GM12892 (cell line): ENCODE measurements around the gene NCDN.

Experiments used
- DNase-seq: peaks from one replicate; pipeline ENCODE4 v3.0.0; 2011; ENCODE audit not compliant: insufficient read length
- FAIRE-seq: peaks from 2 replicates; lab custom pipeline; 2011; peaks lifted over from hg19 to GRCh38; lab: Jason Lieb, UNC
- POLR2A ChIP-seq: IDR thresholded peaks from 2 replicates; pipeline ENCODE4 v1.6.1; 2011; ENCODE audit warnings: low read depth, low read length, control low read depth
- POLR2AphosphoS5 ChIP-seq: IDR thresholded peaks from 2 replicates; pipeline ENCODE4 v1.6.1; 2011; ENCODE audit warnings: low read depth, low read length, control low read depth
- TAF1 ChIP-seq: IDR thresholded peaks from 2 replicates; pipeline ENCODE4 v1.6.1; 2011; ENCODE audit warnings: low read depth, mild to moderate bottlenecking, control low read depth, low read length, borderline replicate concordance

The NCDN gene

DNA sequence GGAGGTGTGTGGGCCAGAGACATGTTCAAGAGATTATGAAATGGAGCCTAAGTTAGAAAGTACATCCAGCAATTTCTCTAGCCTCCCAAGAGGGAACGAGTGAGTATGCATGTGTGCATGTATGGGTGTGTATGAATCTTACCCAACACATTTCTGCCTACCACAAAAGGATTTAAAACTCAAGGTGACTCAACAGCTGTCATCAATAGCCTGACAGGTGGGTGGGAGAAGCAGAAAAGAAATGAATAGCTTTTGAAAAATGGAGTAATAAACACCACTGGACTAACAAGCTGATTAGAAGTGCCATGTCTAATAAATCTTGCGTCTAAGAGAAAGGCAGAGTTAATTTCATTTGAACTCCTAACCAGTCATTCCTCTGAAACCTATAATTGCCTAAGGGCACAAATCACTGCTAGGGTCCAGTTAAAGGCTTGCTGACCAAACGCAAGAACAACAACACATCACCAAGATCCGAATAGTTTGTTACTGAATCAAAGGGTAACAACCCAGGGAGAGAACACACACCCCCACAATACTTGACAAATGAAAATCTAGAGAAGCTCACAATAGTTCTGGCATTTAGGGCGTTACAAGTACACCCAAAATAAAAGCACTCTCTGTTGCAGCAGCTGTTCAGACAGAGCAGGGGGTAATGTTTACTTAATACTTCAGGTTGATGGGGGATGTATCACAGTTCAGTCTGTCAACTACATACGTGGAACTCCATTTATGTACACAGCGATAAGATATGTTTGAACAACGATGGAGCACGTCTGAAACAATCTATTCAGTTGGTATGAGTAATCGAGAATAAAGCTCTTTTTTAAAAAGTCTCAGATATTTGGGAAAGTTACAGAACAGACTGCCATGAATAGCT, 1.8 kb upstream of the NCDN start:
- DNase-seq, result no peak
- FAIRE-seq, result peak; percentile 73

DNA sequence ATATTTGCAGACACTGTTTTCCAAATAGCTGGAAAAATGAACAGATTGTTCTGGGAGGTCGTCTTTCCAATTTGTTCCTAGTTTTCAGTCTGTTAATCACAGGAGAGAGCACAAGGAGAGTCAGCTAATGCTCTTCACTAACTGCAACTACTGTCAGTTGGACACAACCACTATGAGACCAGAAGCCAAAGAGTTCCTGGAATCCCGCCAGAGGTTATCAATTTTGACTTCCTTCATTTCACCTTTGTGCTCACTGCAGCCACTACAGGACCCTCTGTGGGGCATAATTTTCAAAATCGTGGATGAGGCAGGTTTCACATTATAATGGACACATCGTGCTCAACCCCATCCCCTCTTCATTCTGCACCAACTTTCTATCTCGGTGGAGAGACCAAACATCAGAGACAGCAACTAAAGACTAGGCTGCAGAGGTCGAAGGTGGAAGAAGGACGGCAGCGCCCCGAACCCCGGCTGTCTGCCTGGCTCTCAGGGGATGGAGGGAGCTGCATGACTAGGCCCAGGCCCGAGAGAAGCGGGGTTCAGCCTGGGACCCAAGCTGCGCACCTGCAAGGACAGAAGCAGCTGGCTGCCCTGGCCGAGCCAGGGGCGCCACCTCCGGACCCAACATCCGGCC, 998 bp upstream of the NCDN start:
- FAIRE-seq (no peak), DNase-seq (no peak)
- TF ChIP-seq POLR2A, result no peak
- TF ChIP-seq POLR2AphosphoS5, result no peak
- no peak for TF ChIP-seq TAF1

More for the DNA sequence above, 1.8 kb upstream of the NCDN start:
- TF ChIP-seq TAF1 (no peak), POLR2A (no peak), POLR2AphosphoS5 (no peak)

DNA sequence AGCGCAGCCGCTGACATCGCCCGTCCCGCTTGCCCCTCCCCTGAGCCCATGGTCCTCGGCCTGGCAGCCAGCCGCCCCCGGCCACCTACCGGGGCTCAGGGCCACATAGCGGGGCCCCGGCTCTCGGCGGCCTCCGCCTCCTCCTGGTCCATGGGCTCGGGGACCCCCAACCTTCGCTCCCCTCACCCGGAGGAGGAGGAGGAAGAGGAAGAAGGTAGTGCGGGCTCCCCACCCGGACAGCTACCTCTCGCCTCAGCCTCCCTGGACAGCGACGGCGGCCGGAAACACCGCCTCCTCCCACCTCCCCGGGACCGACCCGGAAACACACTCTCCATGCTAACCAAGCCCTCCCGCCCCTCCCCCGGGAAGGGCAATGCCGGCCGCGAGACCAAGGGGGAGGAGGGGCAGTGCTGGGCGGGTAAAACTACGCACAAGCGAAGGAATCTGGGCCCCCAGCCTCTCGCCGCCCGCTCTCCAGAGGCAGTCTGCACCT, 435 bp upstream of the NCDN start, which contains the start of gene KIAA0319L:
TSS of gene KIAA0319L (minus strand) at position 286 of the 493 bp plus-strand sequence. CDS start 2,912 bp downstream, outside the sequence.
- TF ChIP-seq TAF1, result no peak
- TF ChIP-seq POLR2A, result no peak
- no peak; the same call in 1 of the 2 replicates for TF ChIP-seq POLR2AphosphoS5
- peak; percentile 85 for DNase-seq
- FAIRE-seq, result no peak

DNA sequence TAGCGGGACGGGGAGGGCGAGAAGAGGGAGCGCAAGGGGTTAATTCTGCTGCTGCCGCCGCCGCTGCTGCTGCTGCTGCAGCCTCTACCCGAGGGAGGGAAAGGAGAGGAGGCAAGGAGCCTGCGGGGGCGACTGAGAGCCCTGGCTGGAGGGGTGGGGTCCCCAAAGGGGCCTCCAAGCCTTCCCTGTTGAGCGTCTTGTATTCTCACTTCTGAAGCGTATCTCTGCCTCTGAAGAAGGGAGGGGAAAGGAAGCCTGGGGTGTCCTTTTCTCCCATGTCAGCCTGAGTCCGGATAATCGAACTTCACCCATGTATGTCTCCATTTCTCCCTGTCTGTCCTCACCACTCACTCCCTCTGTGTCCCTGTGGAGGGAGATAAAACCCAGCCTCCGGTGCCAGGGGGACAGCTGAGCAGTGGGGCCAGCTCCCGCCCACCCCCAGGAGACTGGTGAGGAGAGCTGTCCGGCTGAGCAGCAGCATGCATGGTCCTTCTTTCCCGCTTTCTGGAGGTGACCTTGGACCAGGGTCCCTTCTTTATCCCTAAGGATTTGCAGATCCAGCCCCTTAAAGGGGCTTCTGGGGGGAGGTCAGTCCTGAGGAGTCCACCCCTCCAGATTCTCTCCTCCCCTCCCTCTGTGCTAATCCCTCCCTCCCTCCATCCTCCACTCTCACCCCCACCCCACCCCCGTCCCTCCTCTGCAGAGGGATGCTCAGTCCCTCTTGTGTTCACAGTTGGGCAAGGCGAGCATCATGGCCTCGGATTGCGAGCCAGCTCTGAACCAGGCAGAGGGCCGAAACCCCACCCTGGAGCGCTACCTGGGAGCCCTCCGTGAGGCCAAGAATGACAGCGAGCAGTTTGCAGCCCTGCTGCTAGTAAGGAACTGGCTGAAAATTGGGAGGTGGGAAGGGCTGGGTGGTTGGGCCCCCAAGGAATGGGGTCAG, 1.0 kb downstream of the NCDN start:
- TF ChIP-seq POLR2A (no peak), POLR2AphosphoS5 (no peak), TAF1 (no peak)
- FAIRE-seq (peak; percentile 70), DNase-seq (no peak)

DNA sequence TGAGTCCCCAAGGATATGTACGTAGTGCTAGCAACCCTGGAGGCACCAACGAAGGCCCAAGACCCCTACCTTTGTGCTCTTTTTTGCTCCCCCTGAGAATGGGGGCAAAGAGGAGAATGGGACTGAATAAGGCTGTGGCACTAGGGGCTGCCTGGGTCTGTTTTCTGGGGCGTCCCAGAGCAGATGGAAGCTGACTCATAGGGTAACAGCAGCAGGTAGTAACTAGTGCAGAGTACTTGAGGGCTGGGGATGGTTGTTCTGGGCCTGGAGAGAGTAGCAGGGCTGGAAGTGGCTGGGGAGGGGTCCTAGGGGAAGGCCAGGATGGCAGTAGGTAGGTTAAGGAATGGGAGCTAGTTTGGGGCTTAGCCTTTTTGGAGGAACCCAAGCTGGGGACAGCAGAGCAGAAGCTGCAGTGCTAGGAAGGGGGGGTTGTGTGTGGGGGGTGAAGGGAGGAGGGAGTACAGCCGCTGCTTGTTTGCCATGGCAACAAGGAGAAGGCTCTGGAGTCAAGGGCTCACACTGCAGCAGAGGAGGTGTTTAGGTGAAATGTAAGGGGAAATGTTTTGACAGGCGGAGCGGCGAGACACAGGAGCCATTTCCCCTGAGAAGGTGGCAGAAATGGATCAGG, 1.8 kb downstream of the NCDN start:
- DNase-seq (no peak), FAIRE-seq (no peak)

DNA sequence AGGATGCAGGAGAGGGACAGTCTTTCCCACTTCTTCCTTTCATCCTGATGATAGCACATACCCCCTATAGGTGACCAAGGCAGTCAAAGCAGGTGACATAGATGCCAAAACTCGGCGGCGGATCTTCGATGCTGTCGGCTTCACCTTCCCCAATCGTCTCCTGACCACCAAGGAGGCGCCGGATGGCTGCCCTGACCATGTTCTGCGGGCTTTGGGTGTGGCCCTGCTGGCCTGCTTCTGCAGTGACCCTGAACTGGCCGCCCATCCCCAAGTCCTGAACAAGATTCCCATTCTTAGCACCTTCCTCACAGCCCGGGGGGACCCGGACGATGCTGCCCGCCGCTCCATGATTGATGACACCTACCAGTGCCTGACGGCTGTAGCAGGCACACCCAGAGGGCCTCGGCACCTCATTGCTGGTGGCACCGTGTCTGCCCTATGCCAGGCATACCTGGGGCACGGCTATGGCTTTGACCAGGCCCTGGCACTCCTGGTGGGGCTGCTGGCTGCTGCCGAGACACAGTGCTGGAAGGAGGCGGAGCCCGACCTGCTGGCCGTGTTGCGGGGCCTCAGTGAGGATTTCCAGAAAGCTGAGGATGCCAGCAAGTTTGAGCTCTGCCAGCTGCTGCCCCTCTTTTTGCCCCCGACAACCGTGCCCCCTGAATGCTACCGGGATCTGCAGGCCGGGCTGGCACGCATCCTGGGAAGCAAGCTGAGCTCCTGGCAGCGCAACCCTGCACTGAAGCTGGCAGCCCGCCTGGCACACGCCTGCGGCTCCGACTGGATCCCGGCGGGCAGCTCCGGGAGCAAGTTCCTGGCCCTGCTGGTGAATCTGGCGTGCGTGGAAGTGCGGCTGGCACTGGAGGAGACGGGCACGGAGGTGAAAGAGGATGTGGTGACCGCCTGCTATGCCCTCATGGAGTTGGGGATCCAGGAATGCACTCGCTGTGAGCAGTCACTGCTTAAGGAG, 2.9 kb downstream of the NCDN start:
- DNase-seq, result no peak
- no peak for TF ChIP-seq POLR2AphosphoS5
- TF ChIP-seq POLR2A, result no peak
- no peak for TF ChIP-seq TAF1
- FAIRE-seq, result no peak

More for the DNA sequence above, 1.8 kb downstream of the NCDN start:
- TF ChIP-seq TAF1 (no peak), POLR2A (no peak), POLR2AphosphoS5 (no peak)

DNA sequence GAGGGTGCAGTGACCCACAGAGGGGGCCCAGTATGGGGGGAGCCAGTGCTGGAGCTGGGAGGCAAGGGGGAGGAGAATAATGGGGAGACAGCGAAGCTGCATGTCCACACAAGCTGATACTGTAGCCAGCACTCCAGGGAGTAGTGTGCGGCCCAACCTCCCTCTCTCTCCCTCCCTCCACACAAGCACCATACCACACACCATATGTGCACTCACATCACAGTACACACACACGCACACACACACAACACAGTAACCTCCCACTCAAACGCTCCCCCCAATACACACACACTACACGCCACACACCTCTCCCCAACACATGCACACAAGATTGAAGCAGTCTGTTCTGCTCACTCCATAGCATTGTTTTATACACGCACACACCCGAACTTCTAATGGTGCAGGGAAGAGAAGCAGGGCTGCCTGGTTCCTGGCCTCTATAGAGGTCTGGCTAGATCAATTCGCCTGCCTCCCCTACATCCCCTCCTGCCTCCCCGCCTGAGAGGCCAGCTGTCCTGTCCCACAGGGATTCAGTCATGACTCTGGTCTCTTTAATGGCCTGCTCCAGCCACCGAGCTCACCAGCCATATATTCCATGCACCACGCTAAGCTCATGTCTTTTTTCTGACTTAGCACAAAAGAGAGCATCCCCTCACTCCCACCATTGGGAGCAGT, 3.8 kb downstream of the NCDN start:
- DNase-seq (no peak), FAIRE-seq (no peak)

DNA sequence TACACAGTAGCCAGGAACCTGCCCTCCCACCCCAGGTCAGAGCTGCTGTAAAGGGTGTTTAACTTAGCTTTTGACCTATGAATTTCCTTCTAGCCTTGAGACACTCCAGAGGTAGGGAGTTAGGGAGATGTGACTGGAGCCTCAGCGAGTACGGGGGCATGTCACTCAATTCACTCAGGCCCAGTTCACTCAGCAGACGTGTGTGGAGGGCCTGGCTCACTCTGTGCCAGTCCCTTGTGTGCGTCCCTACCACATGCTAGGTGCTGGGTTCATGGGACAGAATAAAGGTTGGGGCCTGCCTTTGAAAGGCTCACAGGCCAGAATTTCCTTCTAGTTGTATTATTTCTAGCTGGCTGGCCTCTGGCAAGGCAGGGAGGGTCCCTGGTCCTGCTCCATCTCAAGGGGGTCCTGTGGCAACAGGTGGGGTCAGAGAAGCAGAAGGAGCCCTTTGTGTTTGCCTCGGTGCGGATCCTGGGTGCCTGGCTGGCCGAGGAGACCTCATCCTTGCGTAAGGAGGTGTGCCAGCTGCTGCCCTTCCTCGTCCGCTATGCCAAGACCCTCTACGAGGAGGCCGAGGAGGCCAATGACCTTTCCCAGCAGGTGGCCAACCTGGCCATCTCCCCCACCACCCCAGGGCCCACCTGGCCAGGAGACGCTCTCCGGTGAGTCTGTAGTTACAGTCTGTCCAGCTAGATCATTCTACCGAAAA, 4.5 kb downstream of the NCDN start:
- TF ChIP-seq TAF1 (no peak), POLR2A (no peak), POLR2AphosphoS5 (no peak)
- DNase-seq (no peak), FAIRE-seq (no peak)

More for the DNA sequence above, 3.8 kb downstream of the NCDN start:
- TF ChIP-seq TAF1, result no peak
- TF ChIP-seq POLR2A, result 0 out of 2 replicates have a peak, but pooled peaks have one; percentile 19
